Measurements from ENCODE around the gene COMT.

COMT gene

GRCh38 chr22:19959043-19959586, 17.5 kb downstream of the COMT start:
- DNase-seq: no peak

GRCh38 chr22:19959587-19960490, 18.3 kb downstream of the COMT start:
- DNase-seq: no peak

- no peak for DNase-seq
Measured at GRCh38 chr22:19960491-19961200, 19.1 kb downstream of the COMT start.

GRCh38 chr22:19961201-19961580, 19.6 kb downstream of the COMT start:
- DNase-seq: no peak

- DNase-seq: no peak
Measured at GRCh38 chr22:19961868-19962245, 20.3 kb downstream of the COMT start.

- peak; percentile 68 for DNase-seq
Measured at GRCh38 chr22:19962246-19962908, 20.8 kb downstream of the COMT start.

- DNase-seq: no peak
Measured at GRCh38 chr22:19962909-19963806, 21.6 kb downstream of the COMT start.

GRCh38 chr22:19963863-19964642, 22.5 kb downstream of the COMT start:
- DNase-seq: no peak

- DNase-seq: no peak
Measured at GRCh38 chr22:19964701-19965386, 23.3 kb downstream of the COMT start.

- DNase-seq: peak; percentile 70
Measured at GRCh38 chr22:19965771-19966709, 24.5 kb downstream of the COMT start.

- no peak for DNase-seq
Measured at GRCh38 chr22:19966908-19967750, 25.6 kb downstream of the COMT start.

- no peak for DNase-seq
Measured at GRCh38 chr22:19967850-19968449, 26.4 kb downstream of the COMT start.

- DNase-seq: no peak
Measured at GRCh38 chr22:19968450-19968891, 26.9 kb downstream of the COMT start.

GRCh38 chr22:19969141-19969928, 27.8 kb downstream of the COMT start:
- DNase-seq: no peak

GRCh38 chr22:19970031-19970478, 28.5 kb downstream of the COMT start:
- no peak for DNase-seq

GRCh38 chr22:19970479-19971275, 29.1 kb downstream of the COMT start:
- peak; percentile 12 for DNase-seq
